PC-9 (cell line): ENCODE data around the gene FARS2. TPM values are rescaled to one million over a fixed set of nuclear protein-coding genes. Genes with fewer than 3 reads are reported as not detected.
"Not testable (repeated sequence)": the region's sequence is repeated elsewhere in the genome, so short reads cannot be mapped to it uniquely, and the experiment has no call there.

Source experiments
- BruUV-seq: library from RNA; stranded (reverse); fragments of 400-500 nt; replicated peaks from 2 replicates; lab custom pipeline; 2021; lab: Mats Ljungman, UMichigan
- CTCF ChIA-PET: fragments of 300-600 bp; sonication (Branson Sonifier 250); formaldehyde crosslinking; loops from one replicate; lab custom pipeline; 2022; ENCODE audit warnings: antibody characterized with exemption; lab: Charles Lee
- POLR2A ChIA-PET: fragments of 300-600 bp; sonication (Branson Sonifier 250); formaldehyde crosslinking; loops from one replicate; lab custom pipeline; 2022; ENCODE audit warnings: antibody characterized with exemption; ENCODE audit not compliant: unreplicated experiment; lab: Charles Lee
- DNase-seq, 2 experiments: peaks; one replicate each; pipeline versions ENCODE4 v3.0.0 to v3.0.0-alpha.2; 2015 to 2022; ENCODE audit warnings: mixed read lengths in 1 of 2
- H2AFZ ChIP-seq: fragments of 200-600 bp; sonication (generic); 2 replicates; pipeline ENCODE4 v1.8.1; 2017; ENCODE audit warnings: antibody characterized with exemption
- H3F3A ChIP-seq: fragments of 200-600 bp; sonication (generic); 2 replicates; pipeline ENCODE4 v1.8.1; 2017; ENCODE audit warnings: antibody characterized with exemption, mild to moderate bottlenecking, low read depth; ENCODE audit not compliant: insufficient read depth
- H3K27ac ChIP-seq: fragments of 200-600 bp; sonication (generic); 2 replicates; pipeline ENCODE4 v1.6.1; 2016; ENCODE audit warnings: mixed run types
- H3K27me3 ChIP-seq: fragments of 200-600 bp; sonication (generic); 2 replicates; pipeline ENCODE4 v1.6.1; 2016; ENCODE audit warnings: low read depth, mixed run types; ENCODE audit not compliant: insufficient read depth
- H3K36me3 ChIP-seq: fragments of 200-600 bp; sonication (generic); 2 replicates; pipeline ENCODE4 v1.6.1; 2016; ENCODE audit warnings: low read depth, mixed run types
- H3K4me1 ChIP-seq: fragments of 200-600 bp; sonication (generic); replicated peaks from 2 replicates; pipeline ENCODE4 v1.6.1; 2016; ENCODE audit warnings: mixed run types; ENCODE audit not compliant: insufficient read depth
- H3K4me2 ChIP-seq: fragments of 200-600 bp; sonication (generic); 2 replicates; pipeline ENCODE4 v1.6.1; 2017; ENCODE audit warnings: mixed run types
- H3K4me3 ChIP-seq: fragments of 200-600 bp; sonication (generic); 2 replicates; pipeline ENCODE4 v1.6.1; 2016; ENCODE audit warnings: mixed run types
- H3K79me2 ChIP-seq: fragments of 200-600 bp; sonication (generic); 2 replicates; pipeline ENCODE4 v1.6.1; 2017; ENCODE audit warnings: low read depth, mixed run types
- H3K9me2 ChIP-seq: fragments of 200-600 bp; sonication (generic); 2 replicates; pipeline ENCODE4 v1.8.1; 2017; ENCODE audit warnings: mild to moderate bottlenecking; ENCODE audit not compliant: insufficient read depth
- H3K9me3 ChIP-seq: fragments of 200-600 bp; sonication (generic); 2 replicates; pipeline ENCODE4 v1.8.1; 2016; ENCODE audit warnings: low read depth; ENCODE audit not compliant: insufficient read depth
- H4K20me1 ChIP-seq: fragments of 200-600 bp; sonication (generic); 2 replicates; pipeline ENCODE4 v1.8.1; 2017; ENCODE audit not compliant: insufficient read depth
- EZH2 ChIP-seq: fragments of 200-600 bp; sonication (generic); IDR thresholded peaks from 2 replicates; pipeline ENCODE4 v1.8.0; 2017; ENCODE audit warnings: antibody characterized with exemption, low read depth
- intact Hi-C: fragments of 100-400 bp; cut with micrococcal nuclease; formaldehyde crosslinking; loops from one replicate; pipeline ENCODE4 v1.10.0; 2022; ENCODE audit not compliant: unreplicated experiment
- total RNA-seq: library from RNA; stranded (reverse); gene quantifications from 2 replicates; pipeline ENCODE4 v1.2.3, GENCODE V29; 2021
- TF ChIP-seq, protein P1 (sequence below): fragments of 200-600 bp; sonication (generic); conservative IDR thresholded peaks from 2 replicates; pipeline ENCODE4 v1.6.1; 2017; ENCODE audit warnings: mixed run types, antibody characterized with exemption, mild to moderate bottlenecking, moderate library complexity

Gene FARS2
- total RNA-seq, 1 experiment from 2014 or later, result 26.7 TPM

DNA sequence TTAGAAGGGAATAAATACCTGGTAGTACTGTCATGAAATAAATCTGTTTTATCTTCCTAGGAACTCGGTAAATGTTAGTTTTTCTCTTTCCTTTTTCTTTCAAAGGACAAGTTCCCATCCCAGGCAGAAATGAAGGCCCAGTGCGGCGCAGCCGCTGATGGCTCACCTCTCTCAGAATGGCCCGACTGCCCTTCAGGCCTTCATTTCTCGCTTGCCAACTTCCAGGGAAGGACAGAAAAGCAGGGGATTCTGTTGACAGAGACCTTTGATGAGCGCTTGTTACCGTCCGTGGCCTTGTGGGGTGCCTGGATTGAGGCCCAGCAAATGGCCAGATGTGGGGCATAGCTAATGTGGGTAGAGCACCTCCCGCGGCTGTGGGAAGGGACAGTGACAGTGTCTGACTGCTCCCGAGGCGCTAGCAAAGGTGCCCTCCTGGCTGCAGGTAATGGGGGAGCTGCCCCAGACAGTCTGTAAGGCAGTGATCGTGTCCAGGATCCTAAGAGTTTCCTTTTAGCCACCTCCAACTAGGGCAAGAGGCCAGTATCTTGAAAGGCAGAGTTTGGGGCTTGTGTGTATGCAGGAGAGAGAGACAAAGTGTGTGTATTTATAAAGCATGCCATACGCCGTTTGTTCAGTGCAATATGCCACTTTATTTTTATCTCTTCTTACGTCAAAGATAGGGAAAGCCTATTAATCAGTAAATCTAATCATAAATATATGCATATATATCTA lies 391.3 kb downstream of the FARS2 start:
- no peak for DNase-seq
- no peaks in the 10 kb centered on the region for H4K20me1 ChIP-seq
- no peaks in the 10 kb centered on the region for H3K4me1 ChIP-seq
- H3K9me2 ChIP-seq, result no peaks in the 10 kb centered on the region
- CTCF ChIA-PET, result no interaction called here
- POLR2A ChIA-PET, result no interaction called here
- no peaks in the 10 kb centered on the region for H3K79me2 ChIP-seq
- H3K4me3 ChIP-seq, result no peak overlapping the region
- H3K4me2 ChIP-seq, result no peak overlapping the region
- no peak overlapping the region for H2AFZ ChIP-seq
- intact Hi-C loops, result no loop called here
- no peaks in the 10 kb centered on the region for H3K36me3 ChIP-seq
- H3F3A ChIP-seq, result no peaks in the 10 kb centered on the region
- H3K27me3 ChIP-seq, result no peaks in the 10 kb centered on the region
- no peaks in the 10 kb centered on the region for H3K9me3 ChIP-seq
- no peak overlapping the region for H3K27ac ChIP-seq
- no TSS peak for BruUV-seq
- TF ChIP-seq, protein P1, sequence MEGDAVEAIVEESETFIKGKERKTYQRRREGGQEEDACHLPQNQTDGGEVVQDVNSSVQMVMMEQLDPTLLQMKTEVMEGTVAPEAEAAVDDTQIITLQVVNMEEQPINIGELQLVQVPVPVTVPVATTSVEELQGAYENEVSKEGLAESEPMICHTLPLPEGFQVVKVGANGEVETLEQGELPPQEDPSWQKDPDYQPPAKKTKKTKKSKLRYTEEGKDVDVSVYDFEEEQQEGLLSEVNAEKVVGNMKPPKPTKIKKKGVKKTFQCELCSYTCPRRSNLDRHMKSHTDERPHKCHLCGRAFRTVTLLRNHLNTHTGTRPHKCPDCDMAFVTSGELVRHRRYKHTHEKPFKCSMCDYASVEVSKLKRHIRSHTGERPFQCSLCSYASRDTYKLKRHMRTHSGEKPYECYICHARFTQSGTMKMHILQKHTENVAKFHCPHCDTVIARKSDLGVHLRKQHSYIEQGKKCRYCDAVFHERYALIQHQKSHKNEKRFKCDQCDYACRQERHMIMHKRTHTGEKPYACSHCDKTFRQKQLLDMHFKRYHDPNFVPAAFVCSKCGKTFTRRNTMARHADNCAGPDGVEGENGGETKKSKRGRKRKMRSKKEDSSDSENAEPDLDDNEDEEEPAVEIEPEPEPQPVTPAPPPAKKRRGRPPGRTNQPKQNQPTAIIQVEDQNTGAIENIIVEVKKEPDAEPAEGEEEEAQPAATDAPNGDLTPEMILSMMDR, result no peak
- TF ChIP-seq EZH2, result no peak

DNA sequence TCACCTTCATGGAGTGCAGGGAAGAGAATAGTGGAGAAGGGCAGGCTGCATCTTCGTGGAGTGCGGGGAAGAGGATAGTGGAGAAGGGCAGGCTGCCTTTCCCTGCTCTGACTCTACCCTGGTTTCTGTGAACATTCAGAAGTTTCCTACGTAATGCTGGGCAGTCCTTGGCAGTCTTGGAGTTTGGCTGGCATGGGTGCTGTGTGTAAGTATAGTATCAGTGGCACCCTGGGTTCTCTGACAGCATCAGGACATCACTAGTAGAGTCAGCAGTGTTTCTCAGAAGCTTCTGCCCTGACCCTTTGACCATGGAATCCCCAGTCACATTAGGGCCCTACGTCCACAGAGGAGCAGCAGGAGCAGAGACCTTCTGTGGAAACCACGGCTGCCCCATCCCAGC lies 392.5 kb downstream of the FARS2 start:
- no peak overlapping the region for H3K4me3 ChIP-seq
- no peaks in the 10 kb centered on the region for H3K36me3 ChIP-seq
- H3K27ac ChIP-seq, result no peak overlapping the region
- H4K20me1 ChIP-seq, result no peaks in the 10 kb centered on the region
- POLR2A ChIA-PET, result no interaction called here
- no TSS peak for BruUV-seq
- TF ChIP-seq EZH2, result no peak
- TF ChIP-seq, protein P1, result no peak
- no peaks in the 10 kb centered on the region for H3K9me2 ChIP-seq
- no peaks in the 10 kb centered on the region for H3F3A ChIP-seq
- H2AFZ ChIP-seq, result no peak overlapping the region
- no peaks in the 10 kb centered on the region for H3K79me2 ChIP-seq
- CTCF ChIA-PET, result no interaction called here
- H3K4me2 ChIP-seq, result no peak overlapping the region
- H3K9me3 ChIP-seq, result no peaks in the 10 kb centered on the region
- H3K4me1 ChIP-seq, result no peaks in the 10 kb centered on the region
- H3K27me3 ChIP-seq, result no peaks in the 10 kb centered on the region
- DNase-seq, result no peak
- intact Hi-C loops, result no loop called here

DNA sequence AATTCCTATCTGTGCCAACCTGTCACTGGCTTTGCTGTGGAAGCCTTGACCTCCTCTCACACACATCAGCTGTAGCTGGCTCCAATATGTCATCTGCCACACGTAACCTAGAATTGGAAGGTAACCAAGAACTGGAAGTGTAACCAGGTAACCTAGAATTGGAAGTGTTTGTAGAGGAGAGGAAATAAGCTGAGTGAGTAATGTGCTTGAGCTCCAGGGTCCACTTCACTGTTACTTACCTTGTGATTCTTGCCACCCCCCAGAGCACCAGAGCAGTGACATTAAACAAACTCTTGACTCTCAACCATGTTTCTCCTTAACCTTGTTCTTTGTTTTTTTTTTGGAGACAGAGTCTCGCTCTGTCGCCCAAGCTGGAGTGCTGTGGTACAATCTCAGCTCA lies 394.9 kb downstream of the FARS2 start:
- intact Hi-C loops, result no loop called here
- TF ChIP-seq, protein P1, result no peak
- no peak for TF ChIP-seq EZH2
- Histone ChIP-seq H4K20me1 (no peaks in the 10 kb centered on the region), H3K9me2 (no peaks in the 10 kb centered on the region), H3K4me1 (no peaks in the 10 kb centered on the region), H3K36me3 (no peaks in the 10 kb centered on the region), H3K9me3 (no peaks in the 10 kb centered on the region), H3K4me3 (no peak overlapping the region), H3K27ac (no peak overlapping the region), H3K79me2 (no peaks in the 10 kb centered on the region), H3K27me3 (no peaks in the 10 kb centered on the region), H2AFZ (no peak overlapping the region), H3F3A (no peaks in the 10 kb centered on the region), H3K4me2 (no peak overlapping the region)
- ChIA-PET CTCF (no interaction called here), POLR2A (no interaction called here)
- BruUV-seq, result no TSS peak
- DNase-seq, result no peak

GRCh38 chr6:5656695-5657094 lies 395.4 kb downstream of the FARS2 start:
- H3K9me3 ChIP-seq, H3K79me2 ChIP-seq, CTCF ChIA-PET, H2AFZ ChIP-seq, H3K4me3 ChIP-seq, BruUV-seq, H3K27me3 ChIP-seq, DNase-seq, H3K36me3 ChIP-seq, H4K20me1 ChIP-seq, intact Hi-C loops, H3K4me2 ChIP-seq, POLR2A ChIA-PET, H3K9me2 ChIP-seq, H3F3A ChIP-seq, H3K4me1 ChIP-seq, H3K27ac ChIP-seq: not testable (repeated sequence)
